Glomerular visceral epithelial cell (primary cell): ENCODE measurements around the gene GJB2.

Experiments
- DNase-seq: peaks from one replicate; pipeline ENCODE4 v3.0.0-alpha.2; 2016; ENCODE audit errors: extremely low spot score

The GJB2 gene

GRCh38 chr13:20141238-20142022, 51.3 kb downstream of the GJB2 start:
- DNase-seq, result no peak

GRCh38 chr13:20140487-20140886, 52.3 kb downstream of the GJB2 start:
- DNase-seq, result no peak

GRCh38 chr13:20137875-20138274, 54.9 kb downstream of the GJB2 start:
- no peak for DNase-seq
